MCF 10A (cell line): Measurements from ENCODE around the gene PAX6. TPM values are rescaled to one million over a fixed set of nuclear protein-coding genes. Genes with fewer than 3 reads are reported as not detected.

Source experiments
- BruUV-seq: library from RNA; stranded (reverse); fragments of 400-500 nt; replicated peaks from 2 replicates; lab custom pipeline; 2021; lab: Mats Ljungman, UMichigan
- CTCF ChIA-PET: fragments of 300-600 bp; sonication (Branson Sonifier 250); formaldehyde crosslinking; extraction: SDS; loops from one replicate; lab custom pipeline; 2021; ENCODE audit warnings: antibody characterized with exemption, inconsistent platforms; lab: Yijun Ruan, JAX
- POLR2A ChIA-PET: fragments of 300-600, 350-650 bp; sonication (Branson Sonifier 250); formaldehyde crosslinking; extraction: SDS; loops from one replicate; lab custom pipeline; 2020; ENCODE audit warnings: antibody characterized with exemption, inconsistent platforms; lab: Yijun Ruan, JAX
- DNase-seq: peaks from one replicate; pipeline ENCODE4 v3.0.0-alpha.2; 2018; ENCODE audit not compliant: unreplicated experiment
- H3K27ac Mint-ChIP-seq: one replicate; pipeline ENCODE4 v1.8.0; 2022; ENCODE audit warnings: mild to moderate bottlenecking, low read depth, mixed read lengths; ENCODE audit not compliant: unreplicated experiment
- H3K27me3 Mint-ChIP-seq: one replicate; pipeline ENCODE4 v1.8.0; 2022; ENCODE audit warnings: mixed read lengths; ENCODE audit not compliant: insufficient read depth, unreplicated experiment
- H3K36me3 Mint-ChIP-seq: one replicate; pipeline ENCODE4 v1.8.0; 2022; ENCODE audit warnings: mild to moderate bottlenecking, moderate library complexity, mixed read lengths; ENCODE audit not compliant: insufficient read depth, unreplicated experiment
- H3K4me1 Mint-ChIP-seq: one replicate; pipeline ENCODE4 v1.8.0; 2022; ENCODE audit warnings: mixed read lengths; ENCODE audit not compliant: insufficient read depth, unreplicated experiment
- H3K4me3 Mint-ChIP-seq: one replicate; pipeline ENCODE4 v1.8.0; 2022; ENCODE audit warnings: mild to moderate bottlenecking, moderate library complexity, mixed read lengths; ENCODE audit not compliant: unreplicated experiment
- H3K9me3 Mint-ChIP-seq: one replicate; pipeline ENCODE4 v1.8.0; 2022; ENCODE audit warnings: mixed read lengths; ENCODE audit not compliant: unreplicated experiment
- intact Hi-C: fragments of 100-400 bp; cut with micrococcal nuclease; formaldehyde crosslinking; loops from 2 replicates; pipeline ENCODE4 v1.14.1; 2022
- total RNA-seq: library from RNA; stranded (reverse); gene quantifications from 2 replicates; pipeline ENCODE4 v1.2.3, GENCODE V29; 2022
- TF ChIP-seq, protein P1 (sequence below): fragments of 200-600 bp; IDR thresholded peaks from one replicate; pipeline ENCODE4 v1.8.0; 2022; ENCODE audit warnings: antibody characterized with exemption, mild to moderate bottlenecking; ENCODE audit not compliant: unreplicated experiment

The PAX6 gene
- total RNA-seq, 1 experiment from 2014 or later = not detected

DNA sequence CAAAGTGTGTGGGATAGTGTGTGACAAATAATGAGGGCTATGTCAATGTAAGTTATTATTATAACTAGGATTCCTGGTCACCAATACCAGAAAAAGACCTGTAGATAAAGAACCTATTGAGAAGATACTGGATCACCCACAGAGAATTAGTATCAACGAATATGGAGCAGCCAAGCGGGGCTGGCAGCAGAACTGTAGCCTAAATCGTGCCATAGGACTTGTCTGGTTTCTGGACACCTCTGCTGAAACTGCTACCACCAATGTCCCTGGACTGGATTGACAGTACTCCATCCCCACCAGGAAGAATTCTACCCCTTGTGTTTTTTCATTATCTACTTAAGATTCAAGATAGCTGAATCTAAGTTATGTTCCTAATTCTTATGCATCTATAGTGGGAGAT is 30.3 kb upstream of the PAX6 start:
- no peak for DNase-seq
- Mint-ChIP-seq H3K9me3 (no peaks in the 10 kb centered on the region), H3K36me3 (no peaks in the 10 kb centered on the region), H3K27me3 (peaks cover 38% of the 10 kb centered on the region), H3K27ac (no peak overlapping the region), H3K4me1 (no peaks in the 10 kb centered on the region), H3K4me3 (no peak overlapping the region)
- intact Hi-C loops = no loop called here
- BruUV-seq = no TSS peak
- CTCF ChIA-PET = interaction anchor here (0.6 to 0.7 kb wide), 3 partner anchors 25 to 140 kb away, joined by 3 to 4 read pairs (median 3); no protein-coding TSS in a partner anchor
- TF ChIP-seq, protein P1, sequence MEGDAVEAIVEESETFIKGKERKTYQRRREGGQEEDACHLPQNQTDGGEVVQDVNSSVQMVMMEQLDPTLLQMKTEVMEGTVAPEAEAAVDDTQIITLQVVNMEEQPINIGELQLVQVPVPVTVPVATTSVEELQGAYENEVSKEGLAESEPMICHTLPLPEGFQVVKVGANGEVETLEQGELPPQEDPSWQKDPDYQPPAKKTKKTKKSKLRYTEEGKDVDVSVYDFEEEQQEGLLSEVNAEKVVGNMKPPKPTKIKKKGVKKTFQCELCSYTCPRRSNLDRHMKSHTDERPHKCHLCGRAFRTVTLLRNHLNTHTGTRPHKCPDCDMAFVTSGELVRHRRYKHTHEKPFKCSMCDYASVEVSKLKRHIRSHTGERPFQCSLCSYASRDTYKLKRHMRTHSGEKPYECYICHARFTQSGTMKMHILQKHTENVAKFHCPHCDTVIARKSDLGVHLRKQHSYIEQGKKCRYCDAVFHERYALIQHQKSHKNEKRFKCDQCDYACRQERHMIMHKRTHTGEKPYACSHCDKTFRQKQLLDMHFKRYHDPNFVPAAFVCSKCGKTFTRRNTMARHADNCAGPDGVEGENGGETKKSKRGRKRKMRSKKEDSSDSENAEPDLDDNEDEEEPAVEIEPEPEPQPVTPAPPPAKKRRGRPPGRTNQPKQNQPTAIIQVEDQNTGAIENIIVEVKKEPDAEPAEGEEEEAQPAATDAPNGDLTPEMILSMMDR = no peak
- POLR2A ChIA-PET = interaction anchor here (0.6 kb wide), 1 partner anchor 416 kb away, joined by 3 read pairs; no protein-coding TSS in a partner anchor

DNA sequence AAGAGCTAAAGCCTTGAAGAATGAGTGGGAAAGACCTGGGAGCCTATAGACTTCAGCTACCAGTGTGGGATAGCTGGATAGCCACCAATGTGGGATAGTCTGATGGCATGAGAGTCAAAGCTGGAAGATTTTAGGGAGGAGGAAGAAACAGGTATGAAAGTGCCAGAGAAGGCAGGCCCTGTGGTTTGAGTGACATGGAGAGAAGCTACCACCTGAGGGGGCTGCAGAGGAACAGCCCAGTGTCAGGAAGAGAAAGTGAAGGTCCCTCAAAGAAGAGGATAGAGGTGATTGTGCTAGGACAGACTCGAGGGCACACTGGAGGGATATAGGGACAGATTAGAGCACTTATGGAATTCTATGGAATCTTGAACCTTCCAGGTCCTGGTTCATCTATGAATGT is 23.1 kb upstream of the PAX6 start:
- DNase-seq = no peak
- H3K27me3 Mint-ChIP-seq = peaks cover 1% of the 10 kb centered on the region
- H3K4me1 Mint-ChIP-seq = no peaks in the 10 kb centered on the region
- ChIA-PET CTCF (no interaction called here), POLR2A (no interaction called here)
- no peaks in the 10 kb centered on the region for H3K9me3 Mint-ChIP-seq
- no TSS peak for BruUV-seq
- intact Hi-C loops = no loop called here
- TF ChIP-seq, protein P1 = no peak
- H3K36me3 Mint-ChIP-seq = no peaks in the 10 kb centered on the region
- no peak overlapping the region for H3K4me3 Mint-ChIP-seq
- H3K27ac Mint-ChIP-seq = no peak overlapping the region

DNA sequence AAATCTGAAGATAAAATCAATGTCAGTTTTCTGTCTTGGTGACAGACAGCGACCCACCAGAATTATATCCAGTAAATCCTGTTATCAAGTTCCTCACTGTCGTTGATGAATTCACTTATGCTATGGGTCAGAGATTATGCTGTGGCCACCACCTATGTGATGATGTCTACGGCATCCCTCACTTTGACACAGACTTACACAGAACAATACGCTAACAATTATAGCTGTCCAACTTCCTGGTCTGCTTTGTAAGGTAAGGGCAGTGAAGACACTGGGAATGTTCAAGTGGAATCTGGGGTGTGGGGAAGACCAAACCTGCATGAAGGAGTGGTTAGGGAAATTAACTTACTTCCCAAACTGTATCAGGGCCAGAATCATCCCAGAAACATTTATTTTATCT is 19.3 kb upstream of the PAX6 start:
- CTCF ChIA-PET = interaction anchor here (0.6 kb wide), 1 partner anchor 108 kb away, joined by 4 read pairs; no protein-coding TSS in a partner anchor
- Mint-ChIP-seq H3K27ac (no peak overlapping the region), H3K9me3 (no peaks in the 10 kb centered on the region), H3K27me3 (no peaks in the 10 kb centered on the region), H3K36me3 (no peaks in the 10 kb centered on the region), H3K4me1 (no peaks in the 10 kb centered on the region), H3K4me3 (no peak overlapping the region)
- intact Hi-C loops = no loop called here
- DNase-seq = no peak
- TF ChIP-seq, protein P1 = no peak
- POLR2A ChIA-PET = interaction anchor here (0.7 kb wide), 1 partner anchor 1272 kb away, joined by 3 read pairs; no protein-coding TSS in a partner anchor
- no TSS peak for BruUV-seq

DNA sequence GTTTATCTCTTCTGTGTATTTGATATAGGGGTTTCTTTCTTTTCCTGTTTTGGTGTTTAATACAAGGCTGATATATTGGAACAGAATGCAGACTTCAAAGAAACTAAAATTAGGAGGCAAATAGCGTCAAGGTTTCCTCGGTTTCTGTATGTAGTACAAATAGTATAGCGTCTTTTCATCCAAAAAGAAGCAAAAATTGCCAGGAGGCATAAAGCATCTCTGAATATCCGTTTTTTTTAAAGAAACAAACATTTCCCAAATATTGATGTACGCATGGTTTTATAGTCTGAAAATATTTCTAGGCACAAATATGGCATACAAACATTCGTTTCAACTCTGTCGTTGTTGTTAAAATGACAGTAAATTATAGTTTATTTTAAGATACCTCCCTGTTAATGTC is 17.1 kb upstream of the PAX6 start:
- Mint-ChIP-seq H3K4me3 (no peak overlapping the region), H3K27ac (no peak overlapping the region), H3K9me3 (no peaks in the 10 kb centered on the region), H3K36me3 (no peaks in the 10 kb centered on the region), H3K27me3 (no peaks in the 10 kb centered on the region), H3K4me1 (no peaks in the 10 kb centered on the region)
- intact Hi-C loops = no loop called here
- BruUV-seq = no TSS peak
- CTCF ChIA-PET = no interaction called here
- DNase-seq = no peak
- TF ChIP-seq, protein P1 = no peak
- POLR2A ChIA-PET = no interaction called here
